GM23338 (cell line): Measurements from ENCODE around the gene BID. TPM values are rescaled to one million over a fixed set of nuclear protein-coding genes. Genes with fewer than 3 reads are reported as not detected.

Source experiments
- ATAC-seq: fragments of 200-7000 bp; cut with Tn5 transposase; 3 replicates; pipeline ENCODE4 v1.9.1; 2020
- DNase-seq: peaks from one replicate; pipeline ENCODE4 v3.0.0-alpha.2; 2015; ENCODE audit warnings: low spot score
- H2AFZ ChIP-seq: fragments of 200-600 bp; sonication (generic); 2 replicates; pipeline ENCODE4 v1.8.0; 2016; ENCODE audit warnings: antibody characterized with exemption, mild to moderate bottlenecking, moderate library complexity
- H3F3A ChIP-seq: fragments of 200-600 bp; sonication (generic); replicated peaks from 2 replicates; pipeline ENCODE4 v1.8.0; 2017; ENCODE audit warnings: antibody characterized with exemption, mixed run types, low read depth
- H3K27ac ChIP-seq: fragments of 200-600 bp; sonication (generic); 2 replicates; pipeline ENCODE4 v1.6.1; 2016; ENCODE audit warnings: low read depth
- H3K27me3 ChIP-seq: fragments of 200-600 bp; sonication (generic); 2 replicates; pipeline ENCODE4 v1.8.0; 2016; ENCODE audit warnings: mild to moderate bottlenecking, mixed run types, moderate library complexity; ENCODE audit not compliant: insufficient read depth
- H3K36me3 ChIP-seq: fragments of 200-600 bp; sonication (generic); 2 replicates; pipeline ENCODE4 v1.8.0; 2016; ENCODE audit warnings: mild to moderate bottlenecking; ENCODE audit not compliant: insufficient read depth
- H3K4me1 ChIP-seq: fragments of 200-600 bp; sonication (generic); 2 replicates; pipeline ENCODE4 v1.8.0; 2016; ENCODE audit warnings: mild to moderate bottlenecking, moderate library complexity; ENCODE audit not compliant: insufficient read depth
- H3K4me2 ChIP-seq: fragments of 200-600 bp; sonication (generic); 2 replicates; pipeline ENCODE4 v1.7.1; 2017; ENCODE audit warnings: mixed run types
- H3K4me3 ChIP-seq: fragments of 200-600 bp; sonication (generic); 2 replicates; pipeline ENCODE4 v1.6.1; 2016; ENCODE audit warnings: mixed run types
- H3K79me2 ChIP-seq: fragments of 200-600 bp; sonication (generic); replicated peaks from 2 replicates; pipeline ENCODE4 v1.8.0; 2017; ENCODE audit warnings: mild to moderate bottlenecking; ENCODE audit not compliant: insufficient read depth
- H3K9me2 ChIP-seq: fragments of 200-600 bp; sonication (generic); 2 replicates; pipeline ENCODE4 v1.8.0; 2017; ENCODE audit not compliant: insufficient read depth
- H4K20me1 ChIP-seq: fragments of 200-600 bp; sonication (generic); replicated peaks from 2 replicates; pipeline ENCODE4 v1.8.0; 2017; ENCODE audit warnings: mild to moderate bottlenecking; ENCODE audit not compliant: insufficient read depth
- H3K27ac Mint-ChIP-seq: 2 replicates; pipeline ENCODE4 v1.8.0; 2020; ENCODE audit warnings: inconsistent platforms, mild to moderate bottlenecking, moderate library complexity, mixed read lengths
- H3K27me3 Mint-ChIP-seq: 3 replicates; pipeline ENCODE4 v1.8.0; 2022; ENCODE audit warnings: low read depth, mild to moderate bottlenecking, moderate library complexity, mixed read lengths, inconsistent platforms; ENCODE audit not compliant: insufficient read depth, poor library complexity
- H3K36me3 Mint-ChIP-seq: 3 replicates; pipeline ENCODE4 v1.8.0; 2021; ENCODE audit warnings: low read depth, mild to moderate bottlenecking, inconsistent platforms, moderate library complexity, mixed read lengths
- H3K4me1 Mint-ChIP-seq: 3 replicates; pipeline ENCODE4 v1.8.0; 2020; ENCODE audit warnings: mild to moderate bottlenecking, inconsistent platforms, mixed read lengths
- H3K4me3 Mint-ChIP-seq: 3 replicates; pipeline ENCODE4 v1.8.0; 2021; ENCODE audit warnings: moderate library complexity, mild to moderate bottlenecking, inconsistent platforms, mixed read lengths
- H3K9me3 Mint-ChIP-seq: 3 replicates; pipeline ENCODE4 v1.8.0; 2020; ENCODE audit warnings: moderate library complexity, mild to moderate bottlenecking, inconsistent platforms, mixed read lengths
- CREB1 ChIP-seq: fragments of 250-450 bp; sonication (Bioruptor Pico); IDR thresholded peaks from 2 replicates; pipeline ENCODE4 v1.5.0; 2020; ENCODE audit warnings: low read depth, mild to moderate bottlenecking, moderate library complexity
- EZH2 ChIP-seq: fragments of 200-600 bp; sonication (generic); IDR thresholded peaks from one replicate; pipeline ENCODE4 v1.8.0; 2017; ENCODE audit warnings: antibody characterized with exemption, mild to moderate bottlenecking, low read depth; ENCODE audit not compliant: unreplicated experiment
- EZH2phosphoT487 ChIP-seq: fragments of 200-600 bp; sonication (generic); IDR thresholded peaks from one replicate; pipeline ENCODE4 v1.8.1; 2018; ENCODE audit warnings: antibody characterized with exemption; ENCODE audit not compliant: unreplicated experiment
- NANOG ChIP-seq: IDR thresholded peaks from 2 replicates; pipeline ENCODE4 v1.6.1; 2016; ENCODE audit warnings: antibody characterized with exemption, borderline replicate concordance
- STAT1 ChIP-seq: IDR thresholded peaks from one replicate; pipeline ENCODE4 v1.6.1; 2016; ENCODE audit warnings: antibody characterized with exemption; ENCODE audit not compliant: unreplicated experiment
- polyA plus RNA-seq: library from polyadenylated mRNA; unstranded; fragments of >200 nt; fragmentation: Nextera tagmentation; extraction: Ambion mirVana; gene quantifications from 2 replicates; pipeline ENCODE4 v1.2.1, GENCODE V29; 2016
- total RNA-seq: library from RNA; depleted of rRNA; stranded (reverse); fragments of >200 nt; shearing (Covaris generic); gene quantifications from 2 replicates; pipeline ENCODE4 v1.2.3, GENCODE V29; 2014
- TF ChIP-seq, protein P1 (sequence below): IDR thresholded peaks from one replicate; pipeline ENCODE4 v1.6.1; 2018; ENCODE audit warnings: antibody characterized with exemption; ENCODE audit not compliant: unreplicated experiment
- TF ChIP-seq, protein P2 (sequence below): IDR thresholded peaks from 2 replicates; pipeline ENCODE4 v1.6.1; 2016; ENCODE audit warnings: antibody characterized with exemption
- TF ChIP-seq, protein P3 (sequence below), 2 experiments: fragments of 200-600 bp in 1 of 2; sonication (generic) in 1 of 2; conservative IDR thresholded peaks; 2 replicates each; pipeline versions ENCODE4 v1.5.1 to v1.6.1; 2016 to 2017; ENCODE audit warnings: antibody characterized with exemption in 2 of 2, low read depth in 2 of 2, mild to moderate bottlenecking in 2 of 2, moderate library complexity in 1 of 2

BID gene
- total and polyA plus RNA-seq, 2 experiments from 2014 or later, result 65.1 to 125 TPM

DNA sequence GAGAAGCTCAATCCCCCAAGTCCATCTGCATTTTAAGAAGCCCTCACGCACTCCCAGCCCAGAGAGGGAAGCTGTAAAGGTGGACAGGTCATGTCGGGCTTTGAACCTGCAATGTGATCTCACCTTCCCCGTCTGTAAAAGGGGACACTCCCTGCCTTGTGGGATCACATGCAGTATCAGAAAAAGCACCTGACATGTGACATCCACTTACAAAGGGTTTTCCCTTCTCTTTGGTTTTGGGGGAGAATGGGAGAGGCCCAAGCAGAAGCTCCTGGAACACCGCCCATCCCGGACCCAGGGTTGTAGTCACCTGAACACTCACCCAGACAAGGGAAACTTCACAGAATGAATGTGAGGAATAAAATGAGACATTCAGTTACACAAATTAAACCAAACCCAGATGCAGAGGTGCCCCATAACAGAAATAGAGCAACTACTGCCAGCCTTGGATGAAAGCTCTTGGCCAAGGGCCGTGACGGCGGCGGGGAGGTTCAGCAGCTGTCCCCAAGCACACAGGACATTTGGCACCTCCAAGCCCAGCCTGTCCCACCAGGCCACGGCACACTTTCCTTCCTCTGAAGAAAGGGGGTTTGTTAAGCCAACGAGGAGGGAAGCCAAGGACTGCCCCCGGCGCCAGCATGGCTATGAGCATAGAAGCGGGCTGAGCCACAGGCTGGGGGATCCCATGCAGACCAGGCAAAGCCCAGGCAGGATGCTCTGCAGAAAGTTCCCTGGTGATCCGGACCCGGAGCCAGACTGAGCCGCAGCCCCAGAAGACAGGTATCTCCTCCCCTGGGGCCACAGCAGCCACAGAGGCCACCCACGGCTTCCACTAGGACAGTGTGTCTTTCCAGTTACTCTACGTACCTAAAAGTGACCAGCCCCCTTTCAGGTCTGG lies 3.8 kb downstream of the BID start:
- Histone ChIP-seq H3K27me3 (0 out of 2 replicates have a peak, but pooled peaks cover 3% of the 10 kb centered on the region), H3K27ac (no peak overlapping the region), H3K4me2 (no peak overlapping the region), H3K4me1 (peaks cover 14% of the 10 kb centered on the region), H3K79me2 (peaks cover 71% of the 10 kb centered on the region), H2AFZ (no peak overlapping the region), H3K4me3 (no peak overlapping the region), H3K36me3 (no peaks in the 10 kb centered on the region), H3K9me2 (no peaks in the 10 kb centered on the region), H3F3A (0 out of 2 replicates have a peak, but pooled peaks cover 8% of the 10 kb centered on the region), H4K20me1 (no peaks in the 10 kb centered on the region; the same call in 1 of the 2 replicates)
- H3K4me3 Mint-ChIP-seq, result no peak overlapping the region
- no peaks in the 10 kb centered on the region; the same call in 1 of the 3 replicates for H3K9me3 Mint-ChIP-seq
- H3K4me1 Mint-ChIP-seq, result peaks cover 16% of the 10 kb centered on the region
- H3K27ac Mint-ChIP-seq, result no peak overlapping the region
- H3K36me3 Mint-ChIP-seq, result no peaks in the 10 kb centered on the region; the same call in 1 of the 3 replicates
- DNase-seq, result no peak
- ATAC-seq, result no peak
- no peak for TF ChIP-seq EZH2phosphoT487
- TF ChIP-seq STAT1, result no peak
- TF ChIP-seq, protein P1, sequence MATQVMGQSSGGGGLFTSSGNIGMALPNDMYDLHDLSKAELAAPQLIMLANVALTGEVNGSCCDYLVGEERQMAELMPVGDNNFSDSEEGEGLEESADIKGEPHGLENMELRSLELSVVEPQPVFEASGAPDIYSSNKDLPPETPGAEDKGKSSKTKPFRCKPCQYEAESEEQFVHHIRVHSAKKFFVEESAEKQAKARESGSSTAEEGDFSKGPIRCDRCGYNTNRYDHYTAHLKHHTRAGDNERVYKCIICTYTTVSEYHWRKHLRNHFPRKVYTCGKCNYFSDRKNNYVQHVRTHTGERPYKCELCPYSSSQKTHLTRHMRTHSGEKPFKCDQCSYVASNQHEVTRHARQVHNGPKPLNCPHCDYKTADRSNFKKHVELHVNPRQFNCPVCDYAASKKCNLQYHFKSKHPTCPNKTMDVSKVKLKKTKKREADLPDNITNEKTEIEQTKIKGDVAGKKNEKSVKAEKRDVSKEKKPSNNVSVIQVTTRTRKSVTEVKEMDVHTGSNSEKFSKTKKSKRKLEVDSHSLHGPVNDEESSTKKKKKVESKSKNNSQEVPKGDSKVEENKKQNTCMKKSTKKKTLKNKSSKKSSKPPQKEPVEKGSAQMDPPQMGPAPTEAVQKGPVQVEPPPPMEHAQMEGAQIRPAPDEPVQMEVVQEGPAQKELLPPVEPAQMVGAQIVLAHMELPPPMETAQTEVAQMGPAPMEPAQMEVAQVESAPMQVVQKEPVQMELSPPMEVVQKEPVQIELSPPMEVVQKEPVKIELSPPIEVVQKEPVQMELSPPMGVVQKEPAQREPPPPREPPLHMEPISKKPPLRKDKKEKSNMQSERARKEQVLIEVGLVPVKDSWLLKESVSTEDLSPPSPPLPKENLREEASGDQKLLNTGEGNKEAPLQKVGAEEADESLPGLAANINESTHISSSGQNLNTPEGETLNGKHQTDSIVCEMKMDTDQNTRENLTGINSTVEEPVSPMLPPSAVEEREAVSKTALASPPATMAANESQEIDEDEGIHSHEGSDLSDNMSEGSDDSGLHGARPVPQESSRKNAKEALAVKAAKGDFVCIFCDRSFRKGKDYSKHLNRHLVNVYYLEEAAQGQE, result no peak
- TF ChIP-seq, protein P2, sequence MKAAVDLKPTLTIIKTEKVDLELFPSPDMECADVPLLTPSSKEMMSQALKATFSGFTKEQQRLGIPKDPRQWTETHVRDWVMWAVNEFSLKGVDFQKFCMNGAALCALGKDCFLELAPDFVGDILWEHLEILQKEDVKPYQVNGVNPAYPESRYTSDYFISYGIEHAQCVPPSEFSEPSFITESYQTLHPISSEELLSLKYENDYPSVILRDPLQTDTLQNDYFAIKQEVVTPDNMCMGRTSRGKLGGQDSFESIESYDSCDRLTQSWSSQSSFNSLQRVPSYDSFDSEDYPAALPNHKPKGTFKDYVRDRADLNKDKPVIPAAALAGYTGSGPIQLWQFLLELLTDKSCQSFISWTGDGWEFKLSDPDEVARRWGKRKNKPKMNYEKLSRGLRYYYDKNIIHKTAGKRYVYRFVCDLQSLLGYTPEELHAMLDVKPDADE, result no peak
- peaks cover 12% of the 10 kb centered on the region for H3K27me3 Mint-ChIP-seq

DNA sequence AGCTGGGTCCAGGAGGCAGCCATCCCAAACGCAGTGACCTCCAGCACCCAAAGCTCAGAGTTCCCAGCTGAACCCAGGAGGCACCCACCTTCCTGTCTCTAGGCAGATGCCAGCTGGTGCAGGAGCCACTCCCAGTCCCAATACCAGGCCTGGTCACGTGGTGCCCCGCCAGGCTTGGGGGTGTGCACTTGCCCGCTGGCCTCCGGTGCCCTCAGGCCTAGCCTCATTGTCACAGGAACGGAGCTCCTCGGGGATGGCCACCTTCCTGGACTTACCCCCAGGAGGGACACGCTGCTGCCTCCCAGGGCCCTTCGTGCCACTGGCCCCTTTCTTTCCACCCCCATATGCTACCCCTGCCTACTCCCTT lies 4.6 kb downstream of the BID start:
- Histone ChIP-seq H3K4me3 (no peak overlapping the region), H4K20me1 (no peaks in the 10 kb centered on the region; the same call in 1 of the 2 replicates), H2AFZ (no peak overlapping the region), H3K4me2 (no peak overlapping the region), H3K79me2 (peaks cover 78% of the 10 kb centered on the region), H3K9me2 (no peaks in the 10 kb centered on the region), H3K36me3 (no peaks in the 10 kb centered on the region), H3K4me1 (peaks cover 14% of the 10 kb centered on the region), H3K27me3 (0 out of 2 replicates have a peak, but pooled peaks cover 2% of the 10 kb centered on the region), H3F3A (0 out of 2 replicates have a peak, but pooled peaks cover 3% of the 10 kb centered on the region), H3K27ac (no peak overlapping the region)
- Mint-ChIP-seq H3K4me3 (no peak overlapping the region), H3K9me3 (no peaks in the 10 kb centered on the region; the same call in 2 of the 3 replicates), H3K27me3 (peaks cover 11% of the 10 kb centered on the region), H3K4me1 (peaks cover 16% of the 10 kb centered on the region), H3K27ac (no peak overlapping the region), H3K36me3 (no peaks in the 10 kb centered on the region; the same call in 2 of the 3 replicates)
- TF ChIP-seq NANOG (no peak), CREB1 (CRISPR knock-in tag) (no peak), EZH2 (no peak), EZH2phosphoT487 (no peak)
- TF ChIP-seq, protein P3, sequence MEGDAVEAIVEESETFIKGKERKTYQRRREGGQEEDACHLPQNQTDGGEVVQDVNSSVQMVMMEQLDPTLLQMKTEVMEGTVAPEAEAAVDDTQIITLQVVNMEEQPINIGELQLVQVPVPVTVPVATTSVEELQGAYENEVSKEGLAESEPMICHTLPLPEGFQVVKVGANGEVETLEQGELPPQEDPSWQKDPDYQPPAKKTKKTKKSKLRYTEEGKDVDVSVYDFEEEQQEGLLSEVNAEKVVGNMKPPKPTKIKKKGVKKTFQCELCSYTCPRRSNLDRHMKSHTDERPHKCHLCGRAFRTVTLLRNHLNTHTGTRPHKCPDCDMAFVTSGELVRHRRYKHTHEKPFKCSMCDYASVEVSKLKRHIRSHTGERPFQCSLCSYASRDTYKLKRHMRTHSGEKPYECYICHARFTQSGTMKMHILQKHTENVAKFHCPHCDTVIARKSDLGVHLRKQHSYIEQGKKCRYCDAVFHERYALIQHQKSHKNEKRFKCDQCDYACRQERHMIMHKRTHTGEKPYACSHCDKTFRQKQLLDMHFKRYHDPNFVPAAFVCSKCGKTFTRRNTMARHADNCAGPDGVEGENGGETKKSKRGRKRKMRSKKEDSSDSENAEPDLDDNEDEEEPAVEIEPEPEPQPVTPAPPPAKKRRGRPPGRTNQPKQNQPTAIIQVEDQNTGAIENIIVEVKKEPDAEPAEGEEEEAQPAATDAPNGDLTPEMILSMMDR (conservative IDR thresholded peaks at IDR 0.05; ENCODE audit: low read depth in 2 of 2), result no peak
- ATAC-seq (no peak), DNase-seq (no peak)
